ENCODE results near the gene G0S2. TPM values are rescaled to one million over a fixed set of nuclear protein-coding genes. Genes with fewer than 3 reads are reported as not detected.

Gene G0S2
- total RNA-seq, 1 experiment from 2014 or later = 9.0 TPM

DNA sequence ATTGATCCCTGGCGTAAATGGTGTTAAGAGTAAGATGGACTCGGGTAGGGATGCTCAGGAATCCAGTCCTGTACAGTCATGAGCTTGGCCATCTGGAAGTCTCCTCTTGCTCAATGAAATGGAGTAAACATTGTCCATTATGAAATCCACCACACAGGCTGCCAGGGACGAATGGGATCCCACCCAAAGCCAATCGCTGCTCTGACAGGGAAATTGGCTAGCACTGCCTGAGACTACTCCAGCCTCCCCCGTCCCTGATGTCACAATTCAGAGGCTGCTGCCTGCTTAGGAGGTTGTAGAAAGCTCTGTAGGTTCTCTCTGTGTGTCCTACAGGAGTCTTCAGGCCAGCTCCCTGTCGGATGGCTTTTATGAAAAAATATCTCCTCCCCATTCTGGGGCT lies 29.4 kb downstream of the G0S2 start, which contains the start of gene HSD11B1:
Gene HSD11B1, plus strand, starts transcription at position 263 of the 400 bp plus-strand sequence. Its CDS starts 97 bp downstream, at position 360.
- H3K9me3 ChIP-seq (ENCODE audit: low read depth, low read length, poor library complexity, severe bottlenecking) = no peaks in the 10 kb centered on the region

DNA sequence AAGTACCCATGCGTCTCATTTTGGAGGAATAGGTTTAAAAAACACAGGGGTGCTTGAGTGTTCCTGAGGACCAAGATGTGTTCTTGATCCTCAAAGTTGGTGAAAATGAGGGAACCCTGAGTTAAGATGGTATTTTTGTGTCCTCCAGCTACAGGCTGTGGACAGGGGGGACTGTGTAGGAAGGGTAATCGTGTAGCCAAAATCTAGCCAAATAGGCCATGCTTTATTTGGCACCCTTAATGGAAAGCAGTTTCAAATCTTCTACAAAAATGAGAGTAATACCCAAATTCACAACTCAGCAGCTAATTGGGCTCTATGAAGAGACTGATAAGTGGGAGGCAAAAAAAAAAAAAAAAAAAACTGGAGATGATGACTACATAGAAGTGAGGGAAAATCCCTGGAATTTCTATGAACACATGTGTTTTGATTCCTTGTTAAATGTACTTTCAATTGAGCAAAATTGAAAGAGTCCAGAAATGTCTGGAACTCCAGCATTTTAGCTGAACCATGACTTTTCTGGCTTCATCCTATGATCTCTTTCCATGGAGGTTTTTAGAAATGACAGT lies 29.9 kb downstream of the G0S2 start:
- CTCF ChIA-PET = no interaction called here
- Histone ChIP-seq H3K4me1 (ENCODE audit: insufficient read depth, low read length, poor library complexity, severe bottlenecking) (no peaks in the 10 kb centered on the region), H3K4me3 (ENCODE audit: low read depth, low read length, poor library complexity, severe bottlenecking) (no peak overlapping the region), H3K9me3 (ENCODE audit: low read depth, low read length, poor library complexity, severe bottlenecking) (no peaks in the 10 kb centered on the region), H3K27ac (ENCODE audit: low read depth, low read length, poor library complexity, severe bottlenecking) (no peak overlapping the region), H3K27me3 (replicated peaks; ENCODE audit: insufficient read depth, low read depth, low read length, poor library complexity) (no peaks in the 10 kb centered on the region), H3K36me3 (ENCODE audit: insufficient read depth, low read length, poor library complexity, severe bottlenecking) (no peaks in the 10 kb centered on the region)
- DNase-seq (ENCODE audit: low spot score) = no peak
- POLR2A ChIA-PET (ENCODE audit: low non-redundant PET) = no interaction called here
- TF ChIP-seq EZH2 (IDR thresholded peaks at IDR 0.05; ENCODE audit: borderline replicate concordance, low read depth, low read length, poor library complexity, severe bottlenecking) = no peak
- TF ChIP-seq, protein P1, sequence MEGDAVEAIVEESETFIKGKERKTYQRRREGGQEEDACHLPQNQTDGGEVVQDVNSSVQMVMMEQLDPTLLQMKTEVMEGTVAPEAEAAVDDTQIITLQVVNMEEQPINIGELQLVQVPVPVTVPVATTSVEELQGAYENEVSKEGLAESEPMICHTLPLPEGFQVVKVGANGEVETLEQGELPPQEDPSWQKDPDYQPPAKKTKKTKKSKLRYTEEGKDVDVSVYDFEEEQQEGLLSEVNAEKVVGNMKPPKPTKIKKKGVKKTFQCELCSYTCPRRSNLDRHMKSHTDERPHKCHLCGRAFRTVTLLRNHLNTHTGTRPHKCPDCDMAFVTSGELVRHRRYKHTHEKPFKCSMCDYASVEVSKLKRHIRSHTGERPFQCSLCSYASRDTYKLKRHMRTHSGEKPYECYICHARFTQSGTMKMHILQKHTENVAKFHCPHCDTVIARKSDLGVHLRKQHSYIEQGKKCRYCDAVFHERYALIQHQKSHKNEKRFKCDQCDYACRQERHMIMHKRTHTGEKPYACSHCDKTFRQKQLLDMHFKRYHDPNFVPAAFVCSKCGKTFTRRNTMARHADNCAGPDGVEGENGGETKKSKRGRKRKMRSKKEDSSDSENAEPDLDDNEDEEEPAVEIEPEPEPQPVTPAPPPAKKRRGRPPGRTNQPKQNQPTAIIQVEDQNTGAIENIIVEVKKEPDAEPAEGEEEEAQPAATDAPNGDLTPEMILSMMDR (conservative IDR thresholded peaks at IDR 0.05; ENCODE audit: low read depth, low read length) = no peak
- intact Hi-C loops (cut with micrococcal nuclease; ENCODE audit: unreplicated experiment) = no loop called here
- BruUV-seq (replicated peaks) = no TSS peak

More for the DNA sequence above, 29.4 kb downstream of the G0S2 start, which contains the start of gene HSD11B1:
- CTCF ChIA-PET = no interaction called here
- intact Hi-C loops (cut with micrococcal nuclease; ENCODE audit: unreplicated experiment) = no loop called here
- Histone ChIP-seq H3K4me1 (ENCODE audit: insufficient read depth, low read length, poor library complexity, severe bottlenecking) (no peaks in the 10 kb centered on the region), H3K36me3 (ENCODE audit: insufficient read depth, low read length, poor library complexity, severe bottlenecking) (no peaks in the 10 kb centered on the region), H3K27ac (ENCODE audit: low read depth, low read length, poor library complexity, severe bottlenecking) (no peak within 1 kb of the TSS), H3K4me3 (ENCODE audit: low read depth, low read length, poor library complexity, severe bottlenecking) (no peak within 1 kb of the TSS), H3K27me3 (replicated peaks; ENCODE audit: insufficient read depth, low read depth, low read length, poor library complexity) (no peaks in the 10 kb centered on the region)
- POLR2A ChIA-PET (ENCODE audit: low non-redundant PET) = no interaction called here
- no peak for TF ChIP-seq EZH2 (IDR thresholded peaks at IDR 0.05; ENCODE audit: borderline replicate concordance, low read depth, low read length, poor library complexity, severe bottlenecking)
- no TSS peak for BruUV-seq (replicated peaks)
- no peak for DNase-seq (ENCODE audit: low spot score)

DNA sequence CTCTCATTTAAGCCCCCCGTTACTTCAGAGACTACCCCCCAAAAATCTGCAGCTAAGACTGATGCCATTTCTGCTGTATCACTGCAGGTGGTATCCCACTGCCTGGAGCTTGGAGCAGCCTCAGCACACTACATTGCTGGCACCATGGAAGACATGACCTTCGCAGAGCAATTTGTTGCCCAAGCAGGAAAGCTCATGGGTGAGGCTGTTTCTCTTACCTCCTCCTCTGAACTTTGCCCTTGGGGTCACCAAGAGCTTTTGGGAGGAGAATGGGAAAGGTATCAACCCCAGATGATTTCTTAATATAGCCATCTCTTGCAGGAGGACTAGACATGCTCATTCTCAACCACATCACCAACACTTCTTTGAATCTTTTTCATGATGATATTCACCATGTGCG lies 31.4 kb downstream of the G0S2 start:
- no peak for DNase-seq (ENCODE audit: low spot score)
- no peak overlapping the region for H3K27ac ChIP-seq (ENCODE audit: low read depth, low read length, poor library complexity, severe bottlenecking)
- intact Hi-C loops (cut with micrococcal nuclease; ENCODE audit: unreplicated experiment) = no loop called here
- H3K4me3 ChIP-seq (ENCODE audit: low read depth, low read length, poor library complexity, severe bottlenecking) = no peak overlapping the region
- BruUV-seq (replicated peaks) = no TSS peak
- CTCF ChIA-PET = no interaction called here
- TF ChIP-seq, protein P1 (conservative IDR thresholded peaks at IDR 0.05; ENCODE audit: low read depth, low read length) = no peak
- no peak for TF ChIP-seq EZH2 (IDR thresholded peaks at IDR 0.05; ENCODE audit: borderline replicate concordance, low read depth, low read length, poor library complexity, severe bottlenecking)
- no peaks in the 10 kb centered on the region for H3K27me3 ChIP-seq (replicated peaks; ENCODE audit: insufficient read depth, low read depth, low read length, poor library complexity)
- POLR2A ChIA-PET (ENCODE audit: low non-redundant PET) = no interaction called here
- H3K4me1 ChIP-seq (ENCODE audit: insufficient read depth, low read length, poor library complexity, severe bottlenecking) = no peaks in the 10 kb centered on the region
- no peaks in the 10 kb centered on the region for H3K9me3 ChIP-seq (ENCODE audit: low read depth, low read length, poor library complexity, severe bottlenecking)
- H3K36me3 ChIP-seq (ENCODE audit: insufficient read depth, low read length, poor library complexity, severe bottlenecking) = no peaks in the 10 kb centered on the region

DNA sequence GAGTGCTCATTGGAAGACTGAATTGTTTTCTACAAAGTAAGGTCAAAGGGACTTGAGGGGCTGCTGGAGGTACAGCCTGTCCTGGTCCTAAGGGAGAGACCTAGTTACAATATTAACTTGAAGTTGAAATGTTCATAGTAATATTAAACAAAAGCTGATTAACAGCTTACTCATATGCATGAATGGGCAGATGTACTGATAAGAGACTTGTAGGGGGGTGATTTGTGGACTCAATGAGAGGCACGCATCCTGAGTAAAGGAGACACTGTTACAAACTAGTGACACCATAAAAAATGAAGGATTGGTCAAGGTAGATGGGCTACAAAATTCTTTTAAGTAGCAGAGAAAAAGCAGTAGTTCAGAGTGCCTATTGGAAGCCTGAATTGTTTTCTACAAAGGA lies 32.1 kb downstream of the G0S2 start:
- intact Hi-C loops (cut with micrococcal nuclease; ENCODE audit: unreplicated experiment) = no loop called here
- BruUV-seq (replicated peaks) = no TSS peak
- H3K36me3 ChIP-seq (ENCODE audit: insufficient read depth, low read length, poor library complexity, severe bottlenecking) = no peaks in the 10 kb centered on the region
- no peaks in the 10 kb centered on the region for H3K9me3 ChIP-seq (ENCODE audit: low read depth, low read length, poor library complexity, severe bottlenecking)
- H3K27me3 ChIP-seq (replicated peaks; ENCODE audit: insufficient read depth, low read depth, low read length, poor library complexity) = no peaks in the 10 kb centered on the region
- DNase-seq (ENCODE audit: low spot score) = no peak
- CTCF ChIA-PET = no interaction called here
- POLR2A ChIA-PET (ENCODE audit: low non-redundant PET) = no interaction called here
- no peak overlapping the region for H3K27ac ChIP-seq (ENCODE audit: low read depth, low read length, poor library complexity, severe bottlenecking)
- no peaks in the 10 kb centered on the region for H3K4me1 ChIP-seq (ENCODE audit: insufficient read depth, low read length, poor library complexity, severe bottlenecking)
- no peak for TF ChIP-seq EZH2 (IDR thresholded peaks at IDR 0.05; ENCODE audit: borderline replicate concordance, low read depth, low read length, poor library complexity, severe bottlenecking)
- TF ChIP-seq, protein P1 (conservative IDR thresholded peaks at IDR 0.05; ENCODE audit: low read depth, low read length) = no peak
- H3K4me3 ChIP-seq (ENCODE audit: low read depth, low read length, poor library complexity, severe bottlenecking) = no peak overlapping the region

Measured in A673 (cell line).